GM06990 (cell line): Measurements from ENCODE around the gene RIMS3.
"Not testable (repeated sequence)": the region's sequence is repeated elsewhere in the genome, so short reads cannot be mapped to it uniquely, and the experiment has no call there.

Experiments
- DNase-seq: peaks from one replicate; pipeline ENCODE4 v3.0.0-alpha.2; 2011; ENCODE audit not compliant: insufficient read length; ENCODE audit errors: extremely low read depth
- H3K27me3 ChIP-seq: replicated peaks from 2 replicates; pipeline ENCODE4 v1.6.0; 2011; ENCODE audit warnings: low read length; ENCODE audit not compliant: control insufficient read depth, insufficient read depth
- H3K36me3 ChIP-seq: 2 replicates; pipeline ENCODE4 v1.5.1; 2011; ENCODE audit warnings: low read length; ENCODE audit not compliant: control insufficient read depth, insufficient read depth
- H3K4me3 ChIP-seq: replicated peaks from 2 replicates; pipeline ENCODE4 v1.5.1; 2011; ENCODE audit warnings: low read depth, mild to moderate bottlenecking, control low read depth, low read length
- CTCF ChIP-seq: IDR thresholded peaks from 2 replicates; pipeline ENCODE4 v1.5.1; 2011; ENCODE audit warnings: low read length, control low read depth, mild to moderate bottlenecking, inconsistent platforms; ENCODE audit not compliant: insufficient read depth, poor library complexity, severe bottlenecking

Gene RIMS3

DNA sequence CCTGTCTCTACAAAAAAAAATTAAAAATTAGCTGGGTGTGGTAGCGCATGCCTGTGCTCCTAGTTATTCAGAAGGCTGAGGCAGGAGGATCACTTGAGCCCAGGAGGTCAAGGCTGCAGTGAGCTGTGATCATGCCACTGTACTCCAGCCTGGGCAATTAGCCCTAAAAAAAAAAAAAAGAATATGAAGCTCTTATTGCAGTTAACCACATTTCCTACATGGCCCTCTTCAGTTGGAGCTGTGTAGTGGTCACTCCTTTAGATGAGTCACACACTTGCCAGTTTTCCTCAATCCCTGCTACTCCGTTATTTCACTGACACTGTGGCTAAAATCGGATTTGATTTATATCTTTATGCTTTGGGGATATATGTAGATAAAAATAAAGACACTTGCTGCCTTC is 37.8 kb upstream of the RIMS3 start:
- Histone ChIP-seq H3K4me3 (no peak overlapping the region), H3K36me3 (no peaks in the 10 kb centered on the region; the same call in 1 of the 2 replicates), H3K27me3 (no peaks in the 10 kb centered on the region)
- no peak for DNase-seq
- TF ChIP-seq CTCF = no peak

GRCh38 chr1:40702810-40703209 is 37.3 kb upstream of the RIMS3 start:
- not testable (repeated sequence) for H3K27me3 ChIP-seq, H3K4me3 ChIP-seq, H3K36me3 ChIP-seq, DNase-seq

DNA sequence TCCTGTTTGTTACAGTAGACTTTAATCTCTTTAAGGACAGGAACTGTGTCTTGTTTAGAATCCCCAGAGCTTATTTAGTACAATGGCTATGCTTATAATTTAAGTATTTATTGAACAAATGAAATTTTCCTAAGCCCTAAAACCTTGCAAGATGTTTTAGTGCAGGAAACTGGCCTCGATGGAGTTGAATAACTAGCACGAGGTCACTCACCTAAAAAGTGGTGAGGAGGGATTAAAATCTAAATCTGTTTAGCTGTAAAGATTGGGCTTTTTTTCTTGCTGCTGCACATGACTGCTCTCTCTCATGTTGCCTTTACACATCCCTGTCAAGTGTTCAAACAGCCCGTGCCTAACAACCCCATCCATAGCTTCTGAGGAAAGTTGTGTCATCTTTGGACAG is 36.2 kb upstream of the RIMS3 start:
- Histone ChIP-seq H3K4me3 (no peak overlapping the region), H3K36me3 (no peaks in the 10 kb centered on the region; the same call in 1 of the 2 replicates), H3K27me3 (no peaks in the 10 kb centered on the region)
- DNase-seq = no peak
- TF ChIP-seq CTCF = no peak

GRCh38 chr1:40699787-40700186 is 34.3 kb upstream of the RIMS3 start:
- no peaks in the 10 kb centered on the region for H3K27me3 ChIP-seq
- peak overlapping the region; percentile 32 for H3K4me3 ChIP-seq
- no peaks in the 10 kb centered on the region; the same call in 1 of the 2 replicates for H3K36me3 ChIP-seq
- TF ChIP-seq CTCF = no peak
- peak; percentile 70 for DNase-seq

DNA sequence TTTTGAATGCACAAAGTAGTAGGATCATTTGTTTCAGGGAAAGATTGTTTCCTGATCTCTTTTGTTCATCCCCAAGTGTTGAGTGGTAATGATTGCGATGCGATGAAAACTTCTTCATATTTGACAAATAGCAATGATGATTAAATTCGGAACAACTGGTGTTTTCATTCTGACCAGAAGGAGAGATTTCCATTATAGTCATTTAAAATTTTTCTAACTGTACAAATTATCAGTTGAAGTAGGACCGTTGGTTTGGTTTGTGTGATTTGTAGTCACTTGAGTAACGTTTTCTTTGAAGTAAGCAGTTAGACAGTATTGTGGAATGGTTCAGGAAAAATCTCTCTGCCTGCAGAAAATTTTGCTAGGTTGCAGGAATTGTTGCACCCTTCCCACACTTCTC is 32.0 kb upstream of the RIMS3 start:
- no peak overlapping the region for H3K4me3 ChIP-seq
- DNase-seq = no peak
- no peak for TF ChIP-seq CTCF

DNA sequence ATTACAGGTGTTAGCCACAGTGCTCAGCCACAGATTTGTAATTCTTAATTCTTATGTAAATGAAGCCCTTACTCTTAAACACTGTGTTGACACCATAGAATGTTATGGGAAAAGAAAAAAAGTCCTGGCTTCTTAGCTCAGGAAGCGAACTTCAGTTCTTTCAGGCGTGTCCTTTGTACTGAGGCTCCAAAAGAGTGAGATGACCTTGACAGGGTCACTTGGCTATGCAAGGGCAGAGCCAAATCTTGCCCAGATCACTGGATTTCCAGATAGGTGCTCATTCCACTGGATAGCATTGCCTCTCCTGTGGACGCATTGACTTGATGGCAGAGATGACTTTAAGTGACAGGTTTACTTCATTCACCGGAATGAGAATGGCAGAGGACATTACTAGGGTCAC is 30.8 kb upstream of the RIMS3 start:
- TF ChIP-seq CTCF = no peak
- H3K27me3 ChIP-seq = no peaks in the 10 kb centered on the region
- no peak for DNase-seq
- H3K4me3 ChIP-seq = no peak overlapping the region
- no peaks in the 10 kb centered on the region; the same call in 1 of the 2 replicates for H3K36me3 ChIP-seq

More for the DNA sequence above, 32.0 kb upstream of the RIMS3 start:
- no peaks in the 10 kb centered on the region for H3K27me3 ChIP-seq
- no peaks in the 10 kb centered on the region; the same call in 1 of the 2 replicates for H3K36me3 ChIP-seq
